IMR-90 (cell line): ENCODE measurements around the gene SOX12. TPM values are rescaled to one million over a fixed set of nuclear protein-coding genes. Genes with fewer than 3 reads are reported as not detected.

Experiments used
- ATAC-seq: fragments of 200-7000 bp; cut with Tn5 transposase; 2 replicates; pipeline ENCODE4 v1.9.1; 2020; ENCODE audit warnings: low read depth, mild to moderate bottlenecking, moderate library complexity
- BruUV-seq: library from RNA; stranded (reverse); fragments of 400-500 nt; replicated peaks from 2 replicates; lab custom pipeline; 2021; lab: Mats Ljungman, UMichigan
- CTCF ChIA-PET: fragments of 300-600 bp; formaldehyde crosslinking; extraction: SDS; loops from one replicate; lab custom pipeline; 2021; ENCODE audit warnings: antibody characterized with exemption; lab: Yijun Ruan, JAX
- POLR2A ChIA-PET: fragments of 300-600 bp; sonication (Branson Sonifier 250); formaldehyde crosslinking; loops from one replicate; lab custom pipeline; 2022; ENCODE audit warnings: antibody characterized with exemption; ENCODE audit not compliant: unreplicated experiment; lab: Charles Lee
- DNase-seq: peaks from one replicate; pipeline ENCODE4 v3.0.0; 2013
- H2AFZ ChIP-seq: replicated peaks from 2 replicates; pipeline ENCODE3; 2013; ENCODE audit warnings: low read length, mild to moderate bottlenecking; ENCODE audit not compliant: poor library complexity
- H2AK5ac ChIP-seq: 2 replicates; pipeline ENCODE4 v1.6.1; 2013; ENCODE audit warnings: low read depth, low read length, inconsistent platforms
- H2AK9ac ChIP-seq: replicated peaks from 2 replicates; pipeline ENCODE3; 2013; ENCODE audit warnings: mild to moderate bottlenecking, low read depth, low read length, moderate library complexity; ENCODE audit not compliant: poor library complexity
- H2BK120ac ChIP-seq: 2 replicates; pipeline ENCODE4 v1.6.1; 2013; ENCODE audit warnings: low read depth, low read length, inconsistent platforms
- H2BK15ac ChIP-seq: 3 replicates; pipeline ENCODE4 v1.6.1; 2013; ENCODE audit warnings: low read depth, low read length, inconsistent platforms
- H2BK20ac ChIP-seq: 2 replicates; pipeline ENCODE4 v1.6.1; 2013; ENCODE audit warnings: low read depth, mild to moderate bottlenecking, inconsistent platforms, low read length, moderate library complexity
- H2BK5ac ChIP-seq: 2 replicates; pipeline ENCODE4 v1.6.1; 2013; ENCODE audit warnings: mild to moderate bottlenecking, low read depth, low read length, inconsistent platforms; ENCODE audit not compliant: poor library complexity, severe bottlenecking
- H3K14ac ChIP-seq: replicated peaks from 2 replicates; pipeline ENCODE4 v1.6.1; 2013; ENCODE audit warnings: low read depth, low read length, inconsistent platforms
- H3K18ac ChIP-seq: 2 replicates; pipeline ENCODE4 v1.6.1; 2013; ENCODE audit warnings: low read depth, low read length, control low read depth
- H3K23ac ChIP-seq: 2 replicates; pipeline ENCODE4 v1.6.1; 2013; ENCODE audit warnings: low read depth, low read length, inconsistent platforms
- H3K27ac ChIP-seq: 2 replicates; pipeline ENCODE4 v1.5.1; 2013; ENCODE audit warnings: mild to moderate bottlenecking, control low read depth, low read length; ENCODE audit not compliant: insufficient read depth
- H3K27me3 ChIP-seq: 2 replicates; pipeline ENCODE4 v1.6.1; 2013; ENCODE audit warnings: low read length; ENCODE audit not compliant: control insufficient read depth, insufficient read depth
- H3K36me3 ChIP-seq: 2 replicates; pipeline ENCODE4 v1.6.1; 2013; ENCODE audit warnings: low read length, mixed read lengths; ENCODE audit not compliant: control insufficient read depth, insufficient read depth
- H3K4ac ChIP-seq: 2 replicates; pipeline ENCODE4 v1.6.1; 2013; ENCODE audit warnings: low read depth, low read length, inconsistent platforms
- H3K4me1 ChIP-seq: 2 replicates; pipeline ENCODE4 v1.6.1; 2013; ENCODE audit warnings: low read length, mixed read lengths; ENCODE audit not compliant: control insufficient read depth, insufficient read depth
- H3K4me2 ChIP-seq: 2 replicates; pipeline ENCODE4 v1.6.1; 2013; ENCODE audit warnings: low read depth, mild to moderate bottlenecking, control low read depth, low read length, moderate library complexity
- H3K4me3 ChIP-seq: 2 replicates; pipeline ENCODE4 v1.5.1; 2013; ENCODE audit warnings: low read depth, mild to moderate bottlenecking, control low read depth, low read length, moderate library complexity; ENCODE audit not compliant: insufficient read depth
- H3K56ac ChIP-seq: 2 replicates; pipeline ENCODE4 v1.6.1; 2013; ENCODE audit warnings: low read length, inconsistent platforms; ENCODE audit not compliant: insufficient read depth; ENCODE audit errors: extremely low read depth
- H3K79me1 ChIP-seq, 2 experiments: 2 replicates each; pipeline ENCODE4 v1.6.1; 2013; ENCODE audit warnings: low read length in 2 of 2, inconsistent platforms in 1 of 2, low read depth in 1 of 2
- H3K9ac ChIP-seq: 2 replicates; pipeline ENCODE4 v1.6.1; 2013; ENCODE audit warnings: low read depth, low read length, control low read depth
- H3K9me1 ChIP-seq: 2 replicates; pipeline ENCODE4 v1.6.1; 2013; ENCODE audit warnings: low read length, inconsistent platforms; ENCODE audit not compliant: insufficient read depth
- H3K9me3 ChIP-seq: 2 replicates; pipeline ENCODE4 v1.6.1; 2013; ENCODE audit warnings: low read length; ENCODE audit not compliant: control insufficient read depth, insufficient read depth
- H4K20me1 ChIP-seq: 2 replicates; pipeline ENCODE4 v1.6.1; 2013; ENCODE audit warnings: low read length, inconsistent platforms; ENCODE audit not compliant: insufficient read depth
- H4K5ac ChIP-seq: 2 replicates; pipeline ENCODE4 v1.6.1; 2013; ENCODE audit warnings: mild to moderate bottlenecking, low read depth, low read length, control low read depth
- H4K8ac ChIP-seq, 2 experiments: 2 replicates each; pipeline ENCODE4 v1.6.1; 2013; ENCODE audit warnings: low read depth in 2 of 2, low read length in 2 of 2, control low read depth in 1 of 2, inconsistent platforms in 1 of 2
- H4K91ac ChIP-seq: 2 replicates; pipeline ENCODE4 v1.6.1; 2013; ENCODE audit warnings: low read depth, low read length, inconsistent platforms; ENCODE audit not compliant: insufficient read depth
- BHLHE40 ChIP-seq: fragments of 150-350 bp; IDR thresholded peaks from 2 replicates; pipeline ENCODE4 v1.6.1; 2016; ENCODE audit warnings: mild to moderate bottlenecking, low read depth, low read length
- CEBPB ChIP-seq: IDR thresholded peaks from 2 replicates; pipeline ENCODE4 v1.6.1; 2012; ENCODE audit warnings: low read depth, low read length, improper control_type of control experiment
- CHD1 ChIP-seq: IDR thresholded peaks from 2 replicates; pipeline ENCODE4 v1.6.1; 2012; ENCODE audit warnings: low read depth, low read length, improper control_type of control experiment
- FOS ChIP-seq: fragments of 150-350 bp; IDR thresholded peaks from 2 replicates; pipeline ENCODE4 v1.6.1; 2016; ENCODE audit warnings: low read depth, low read length
- MAFK ChIP-seq: IDR thresholded peaks from 2 replicates; pipeline ENCODE4 v1.6.1; 2012; ENCODE audit warnings: low read depth, low read length, improper control_type of control experiment
- MAZ ChIP-seq: IDR thresholded peaks from 2 replicates; pipeline ENCODE4 v1.6.1; 2012; ENCODE audit warnings: low read depth, mild to moderate bottlenecking, low read length, improper control_type of control experiment, moderate library complexity, borderline replicate concordance
- NFE2L2 ChIP-seq: fragments of 150-350 bp; IDR thresholded peaks from 2 replicates; pipeline ENCODE4 v1.6.1; 2016; ENCODE audit warnings: low read depth, mild to moderate bottlenecking, low read length
- RCOR1 ChIP-seq: IDR thresholded peaks from 2 replicates; pipeline ENCODE4 v1.6.1; 2012; ENCODE audit warnings: mild to moderate bottlenecking, low read length, improper control_type of control experiment; ENCODE audit not compliant: insufficient replicate concordance
- RFX5 ChIP-seq: IDR thresholded peaks from 2 replicates; pipeline ENCODE4 v1.8.0; 2012; ENCODE audit warnings: low read depth, mild to moderate bottlenecking, low read length, moderate library complexity
- WGBS, 2 experiments: methylation state at CpG; one replicate each; pipeline versions ENCODE4 v1.1.5 to v1.1.7; 2013; ENCODE audit warnings: missing lambda C conversion rate in 2 of 2; ENCODE audit not compliant: insufficient read length in 1 of 2; ENCODE audit errors: extremely low coverage in 2 of 2; 5-methylcytosine and 5-hydroxymethylcytosine counted together
- dilution Hi-C: fragments of 300-500 bp; cut with HindIII; formaldehyde crosslinking; loops from one replicate; pipeline ENCODE4 v1.14.3; 2018; ENCODE audit warnings: low sequenced_read_pairs; ENCODE audit not compliant: unreplicated experiment
- in situ Hi-C: fragments of 300-500 bp; cut with MboI; formaldehyde crosslinking; loops from 3 replicates; pipeline ENCODE4 v1.14.3; 2019; ENCODE audit warnings: low sequenced_read_pairs, inconsistent platforms, mixed read lengths
- intact Hi-C: fragments of 100-400 bp; cut with micrococcal nuclease; formaldehyde crosslinking; loops from 2 replicates; pipeline ENCODE4 v1.10.0; 2022
- polyA plus RNA-seq, 3 experiments: library from polyadenylated mRNA; depleted of rRNA; stranded (reverse); fragments of >200 nt; gene quantifications; 2 replicates each; pipeline ENCODE4 v1.2.3, GENCODE V29; 2012; ENCODE audit warnings: low replicate concordance in 1 of 3
- total RNA-seq: library from RNA; depleted of rRNA; stranded (reverse); fragments of >200 nt; gene quantifications from 2 replicates; pipeline ENCODE4 v1.2.3, GENCODE V29; 2012
- TF ChIP-seq, protein P1 (sequence below): fragments of 150-350 bp; IDR thresholded peaks from 2 replicates; pipeline ENCODE4 v1.6.1; 2017; ENCODE audit warnings: mild to moderate bottlenecking, antibody characterized with exemption, low read length, low read depth
- TF ChIP-seq, protein P2 (sequence below): conservative IDR thresholded peaks from 2 replicates; pipeline ENCODE4 v1.5.1; 2012; ENCODE audit warnings: mild to moderate bottlenecking, low read depth, low read length, improper control_type of control experiment
- TF ChIP-seq, protein P3 (sequence below): fragments of 150-350 bp; IDR thresholded peaks from 2 replicates; pipeline ENCODE4 v1.6.1; 2016; ENCODE audit warnings: low read depth, mild to moderate bottlenecking, low read length, moderate library complexity, borderline replicate concordance

The SOX12 gene
- total and polyA plus RNA-seq, 2 of the 4 experiments (the other 2 are of a cell fraction): 1.1 to 6.2 TPM

DNA sequence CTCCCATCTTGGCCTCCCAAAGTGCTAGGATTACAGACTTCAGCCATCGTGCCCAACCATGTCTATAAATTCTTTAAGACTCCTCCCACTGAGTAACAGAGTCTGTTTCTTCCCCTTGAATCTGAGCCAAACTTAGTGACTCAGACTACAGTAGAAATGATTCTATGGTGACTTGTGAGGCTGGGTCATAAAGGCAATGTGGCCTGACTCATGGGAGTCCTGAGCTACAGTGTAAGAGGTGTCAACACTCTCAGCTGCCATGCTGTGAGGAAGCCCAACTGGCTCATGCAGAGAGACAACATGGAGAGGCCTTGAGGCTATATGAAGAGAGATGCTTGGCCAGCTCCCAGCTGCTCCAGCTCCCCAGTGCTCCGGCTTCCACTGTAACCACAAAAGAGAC, 16.3 kb downstream of the SOX12 start:
- Histone ChIP-seq H2BK120ac (no peak overlapping the region), H2BK15ac (no peak overlapping the region), H3K27ac (no peak overlapping the region), H2AK9ac (no peak overlapping the region), H4K5ac (no peak overlapping the region), H3K79me1 (peaks cover 14% of the 10 kb centered on the region in 2 experiments; a peak in 3 of 4 replicates), H3K27me3 (no peaks in the 10 kb centered on the region), H2BK20ac (no peak overlapping the region), H2BK5ac (no peak overlapping the region), H4K91ac (no peak overlapping the region), H3K14ac (no peak overlapping the region), H3K56ac (no peak overlapping the region), H4K8ac (no peak overlapping the region), H3K9ac (no peak overlapping the region), H3K36me3 (0 out of 2 replicates have a peak, but pooled peaks cover 1% of the 10 kb centered on the region), H3K9me1 (peaks cover 7% of the 10 kb centered on the region), H2AK5ac (no peak overlapping the region), H3K4ac (no peak overlapping the region), H3K9me3 (peaks cover 9% of the 10 kb centered on the region), H4K20me1 (no peaks in the 10 kb centered on the region), H3K4me1 (peaks cover 4% of the 10 kb centered on the region), H3K4me3 (no peak overlapping the region), H3K18ac (no peak overlapping the region), H3K4me2 (no peak overlapping the region), H3K23ac (no peak overlapping the region), H2AFZ (no peak overlapping the region)
- dilution Hi-C loops: no loop called here
- in situ Hi-C loops: no loop called here
- DNase-seq (peak; percentile 89), ATAC-seq (peak; percentile 33)
- no TSS peak for BruUV-seq
- WGBS, 2 experiments: no CpG with 5 or more reads among the region's 2 CpGs
- POLR2A ChIA-PET: no interaction called here
- CTCF ChIA-PET: no interaction called here
- TF ChIP-seq BHLHE40 (no peak), MAFK (no peak), RCOR1 (no peak), CEBPB (peak; percentile 40; the same call in 1 of the 2 replicates), FOS (peak; percentile 68), MAZ (no peak), RFX5 (no peak), NFE2L2 (no peak), CHD1 (no peak)
- TF ChIP-seq, protein P1, sequence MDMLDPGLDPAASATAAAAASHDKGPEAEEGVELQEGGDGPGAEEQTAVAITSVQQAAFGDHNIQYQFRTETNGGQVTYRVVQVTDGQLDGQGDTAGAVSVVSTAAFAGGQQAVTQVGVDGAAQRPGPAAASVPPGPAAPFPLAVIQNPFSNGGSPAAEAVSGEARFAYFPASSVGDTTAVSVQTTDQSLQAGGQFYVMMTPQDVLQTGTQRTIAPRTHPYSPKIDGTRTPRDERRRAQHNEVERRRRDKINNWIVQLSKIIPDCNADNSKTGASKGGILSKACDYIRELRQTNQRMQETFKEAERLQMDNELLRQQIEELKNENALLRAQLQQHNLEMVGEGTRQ: no peak
- TF ChIP-seq, protein P2, sequence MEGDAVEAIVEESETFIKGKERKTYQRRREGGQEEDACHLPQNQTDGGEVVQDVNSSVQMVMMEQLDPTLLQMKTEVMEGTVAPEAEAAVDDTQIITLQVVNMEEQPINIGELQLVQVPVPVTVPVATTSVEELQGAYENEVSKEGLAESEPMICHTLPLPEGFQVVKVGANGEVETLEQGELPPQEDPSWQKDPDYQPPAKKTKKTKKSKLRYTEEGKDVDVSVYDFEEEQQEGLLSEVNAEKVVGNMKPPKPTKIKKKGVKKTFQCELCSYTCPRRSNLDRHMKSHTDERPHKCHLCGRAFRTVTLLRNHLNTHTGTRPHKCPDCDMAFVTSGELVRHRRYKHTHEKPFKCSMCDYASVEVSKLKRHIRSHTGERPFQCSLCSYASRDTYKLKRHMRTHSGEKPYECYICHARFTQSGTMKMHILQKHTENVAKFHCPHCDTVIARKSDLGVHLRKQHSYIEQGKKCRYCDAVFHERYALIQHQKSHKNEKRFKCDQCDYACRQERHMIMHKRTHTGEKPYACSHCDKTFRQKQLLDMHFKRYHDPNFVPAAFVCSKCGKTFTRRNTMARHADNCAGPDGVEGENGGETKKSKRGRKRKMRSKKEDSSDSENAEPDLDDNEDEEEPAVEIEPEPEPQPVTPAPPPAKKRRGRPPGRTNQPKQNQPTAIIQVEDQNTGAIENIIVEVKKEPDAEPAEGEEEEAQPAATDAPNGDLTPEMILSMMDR: no peak
- TF ChIP-seq, protein P3, sequence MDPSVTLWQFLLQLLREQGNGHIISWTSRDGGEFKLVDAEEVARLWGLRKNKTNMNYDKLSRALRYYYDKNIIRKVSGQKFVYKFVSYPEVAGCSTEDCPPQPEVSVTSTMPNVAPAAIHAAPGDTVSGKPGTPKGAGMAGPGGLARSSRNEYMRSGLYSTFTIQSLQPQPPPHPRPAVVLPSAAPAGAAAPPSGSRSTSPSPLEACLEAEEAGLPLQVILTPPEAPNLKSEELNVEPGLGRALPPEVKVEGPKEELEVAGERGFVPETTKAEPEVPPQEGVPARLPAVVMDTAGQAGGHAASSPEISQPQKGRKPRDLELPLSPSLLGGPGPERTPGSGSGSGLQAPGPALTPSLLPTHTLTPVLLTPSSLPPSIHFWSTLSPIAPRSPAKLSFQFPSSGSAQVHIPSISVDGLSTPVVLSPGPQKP: no peak
- intact Hi-C loops: no loop called here
